Ascending aorta (tissue), 2 donors: ENCODE data around the gene TMEM25. TPM values are rescaled to one million over a fixed set of nuclear protein-coding genes. Genes with fewer than 3 reads are reported as not detected.

Source experiments
- DNase-seq, 2 donors: peaks; one replicate each; pipeline ENCODE4 v3.0.0-alpha.2; 2019; ENCODE audit warnings: low spot score in 2 of 2
- H3K27ac ChIP-seq, 2 donors: fragments of 200-600 bp; sonication (generic); one replicate each; pipeline ENCODE4 v1.5.1; 2016 to 2017; ENCODE audit warnings: mild to moderate bottlenecking in 1 of 2
- H3K27me3 ChIP-seq: fragments of 200-600 bp; sonication (generic); one replicate; pipeline ENCODE4 v1.5.1; 2017
- H3K36me3 ChIP-seq, 2 donors: fragments of 200-600 bp; sonication (generic); one replicate each; pipeline ENCODE4 v1.5.1; 2016
- H3K4me1 ChIP-seq, 2 donors: fragments of 200-600 bp; sonication (generic); one replicate each; pipeline ENCODE4 v1.5.1; 2016 to 2017; ENCODE audit warnings: mild to moderate bottlenecking in 1 of 2
- H3K4me3 ChIP-seq, 2 donors: fragments of 200-600 bp; sonication (generic); one replicate each; pipeline ENCODE4 v1.5.1; 2016 to 2017; ENCODE audit warnings: mild to moderate bottlenecking in 1 of 2
- H3K9me3 ChIP-seq, 2 donors: fragments of 200-600 bp; sonication (generic); one replicate each; pipeline ENCODE4 v1.5.1; 2016
- CTCF ChIP-seq, 3 experiments: fragments of 200-600 bp in 2 of 3; fragments of 450-650 bp in 1 of 3; sonication (generic) in 2 of 3; IDR thresholded peaks; one replicate each; pipeline ENCODE4 v1.5.1; 2016 to 2019; ENCODE audit warnings: antibody characterized with exemption in 3 of 3, mild to moderate bottlenecking in 1 of 3, moderate library complexity in 1 of 3
- intact Hi-C: fragments of 100-400 bp; cut with DNase I; formaldehyde crosslinking; loops from one replicate; pipeline ENCODE4 v1.15.1; 2023
- total RNA-seq: library from RNA; depleted of rRNA; stranded (reverse); fragments of >200 nt; gene quantifications from one replicate; pipeline ENCODE4 v1.1.0, GENCODE V29; 2016

Gene TMEM25
- total RNA-seq, 1 donor from 2014 or later: 133 TPM

GRCh38 chr11:118527109-118527508 lies 3.9 kb upstream of the TMEM25 start, which contains the start of gene TTC36:
TTC36 (plus strand) TSS chr11:118527474; CDS start chr11:118527495, 21 bp downstream.
- TF ChIP-seq CTCF (IDR thresholded peaks at IDR 0.05): no peak
- H3K27ac ChIP-seq: no peak within 1 kb of the TSS
- H3K4me3 ChIP-seq: no peak within 1 kb of the TSS
- no peak for DNase-seq
- H3K27me3 ChIP-seq: no peaks in the 10 kb centered on the region
- H3K9me3 ChIP-seq: no peaks in the 10 kb centered on the region
- intact Hi-C loops: no loop called here
- peaks cover 26 to 31% of the 10 kb centered on the region in 2 donors for H3K36me3 ChIP-seq
- peaks cover 0 to 21% of the 10 kb centered on the region in 2 donors for H3K4me1 ChIP-seq

- intact Hi-C loops: no loop called here
- H3K27me3 ChIP-seq: no peaks in the 10 kb centered on the region
- H3K4me3 ChIP-seq: no peak overlapping the region
- no peak for TF ChIP-seq CTCF (IDR thresholded peaks at IDR 0.05)
- H3K27ac ChIP-seq: no peak overlapping the region
- no peaks in the 10 kb centered on the region for H3K9me3 ChIP-seq
- peaks cover 14 to 17% of the 10 kb centered on the region in 2 donors for H3K36me3 ChIP-seq
- DNase-seq: no peak
- H3K4me1 ChIP-seq: peaks cover 0 to 21% of the 10 kb centered on the region in 2 donors
These were observed 2.5 kb upstream of the TMEM25 start for GRCh38 chr11:118528511-118528910.

- no peak for TF ChIP-seq CTCF (IDR thresholded peaks at IDR 0.05)
- Histone ChIP-seq H3K27ac (no peak overlapping the region), H3K36me3 (peaks cover 6 to 13% of the 10 kb centered on the region in 2 donors), H3K4me1 (peaks cover 0 to 21% of the 10 kb centered on the region in 2 donors), H3K27me3 (no peaks in the 10 kb centered on the region), H3K4me3 (peak overlapping the region; percentile 84 to 92), H3K9me3 (no peaks in the 10 kb centered on the region)
- intact Hi-C loops: loop anchor here (2.0 kb wide), 1 partner anchor 37 kb away; no protein-coding TSS in a partner anchor
- DNase-seq: no peak
These were observed 1.3 kb upstream of the TMEM25 start for GRCh38 chr11:118529584-118530175.

- DNase-seq: no peak
- Histone ChIP-seq H3K27me3 (no peaks in the 10 kb centered on the region), H3K9me3 (no peaks in the 10 kb centered on the region), H3K27ac (peak overlapping the region; percentile 71 to 73), H3K4me3 (peak overlapping the region; percentile 84 to 92), H3K36me3 (peaks cover under 1 to 13% of the 10 kb centered on the region in 2 donors), H3K4me1 (peaks cover 0 to 21% of the 10 kb centered on the region in 2 donors)
- TF ChIP-seq CTCF (IDR thresholded peaks at IDR 0.05): no peak
- intact Hi-C loops: loop anchor here (2.0 kb wide), 1 partner anchor 37 kb away; no protein-coding TSS in a partner anchor
These were observed 761 bp upstream of the TMEM25 start for GRCh38 chr11:118530180-118530682.

GRCh38 chr11:118531597-118532084 lies 649 bp downstream of the TMEM25 start:
- peak overlapping the region; percentile 71 to 73 for H3K27ac ChIP-seq
- DNase-seq: no peak
- intact Hi-C loops: loop anchor here (2.0 kb wide), 1 partner anchor 35 kb away; no protein-coding TSS in a partner anchor
- H3K36me3 ChIP-seq: peaks cover 0 to 18% of the 10 kb centered on the region in 2 donors
- H3K27me3 ChIP-seq: no peaks in the 10 kb centered on the region
- H3K9me3 ChIP-seq: no peaks in the 10 kb centered on the region
- no peak for TF ChIP-seq CTCF (IDR thresholded peaks at IDR 0.05)
- H3K4me3 ChIP-seq: peak overlapping the region; percentile 84 to 92
- peaks cover 0 to 21% of the 10 kb centered on the region in 2 donors for H3K4me1 ChIP-seq
